Mucosa of stomach (tissue), 1 donor: ENCODE measurements around the gene TUFT1.

Experiments
- H3K27me3 ChIP-seq: one replicate; pipeline ENCODE4 v1.7.0; 2013; ENCODE audit warnings: mild to moderate bottlenecking, low read length; ENCODE audit not compliant: control insufficient read depth, insufficient read depth
- H3K36me3 ChIP-seq: one replicate; pipeline ENCODE4 v1.7.0; 2013; ENCODE audit warnings: low read length; ENCODE audit not compliant: control insufficient read depth, insufficient read depth
- H3K4me1 ChIP-seq: one replicate; pipeline ENCODE4 v1.7.0; 2013; ENCODE audit warnings: mild to moderate bottlenecking, low read length; ENCODE audit not compliant: control insufficient read depth, insufficient read depth
- H3K4me3 ChIP-seq: one replicate; pipeline ENCODE4 v1.7.0; 2013; ENCODE audit warnings: low read length
- H3K9ac ChIP-seq: one replicate; pipeline ENCODE4 v1.7.0; 2013; ENCODE audit warnings: mild to moderate bottlenecking, low read length, moderate library complexity
- H3K9me3 ChIP-seq: one replicate; pipeline ENCODE4 v1.7.0; 2013; ENCODE audit warnings: mild to moderate bottlenecking, low read length, moderate library complexity; ENCODE audit not compliant: control insufficient read depth
- donor health status: Pancreatic carcinoma.

The TUFT1 gene

DNA sequence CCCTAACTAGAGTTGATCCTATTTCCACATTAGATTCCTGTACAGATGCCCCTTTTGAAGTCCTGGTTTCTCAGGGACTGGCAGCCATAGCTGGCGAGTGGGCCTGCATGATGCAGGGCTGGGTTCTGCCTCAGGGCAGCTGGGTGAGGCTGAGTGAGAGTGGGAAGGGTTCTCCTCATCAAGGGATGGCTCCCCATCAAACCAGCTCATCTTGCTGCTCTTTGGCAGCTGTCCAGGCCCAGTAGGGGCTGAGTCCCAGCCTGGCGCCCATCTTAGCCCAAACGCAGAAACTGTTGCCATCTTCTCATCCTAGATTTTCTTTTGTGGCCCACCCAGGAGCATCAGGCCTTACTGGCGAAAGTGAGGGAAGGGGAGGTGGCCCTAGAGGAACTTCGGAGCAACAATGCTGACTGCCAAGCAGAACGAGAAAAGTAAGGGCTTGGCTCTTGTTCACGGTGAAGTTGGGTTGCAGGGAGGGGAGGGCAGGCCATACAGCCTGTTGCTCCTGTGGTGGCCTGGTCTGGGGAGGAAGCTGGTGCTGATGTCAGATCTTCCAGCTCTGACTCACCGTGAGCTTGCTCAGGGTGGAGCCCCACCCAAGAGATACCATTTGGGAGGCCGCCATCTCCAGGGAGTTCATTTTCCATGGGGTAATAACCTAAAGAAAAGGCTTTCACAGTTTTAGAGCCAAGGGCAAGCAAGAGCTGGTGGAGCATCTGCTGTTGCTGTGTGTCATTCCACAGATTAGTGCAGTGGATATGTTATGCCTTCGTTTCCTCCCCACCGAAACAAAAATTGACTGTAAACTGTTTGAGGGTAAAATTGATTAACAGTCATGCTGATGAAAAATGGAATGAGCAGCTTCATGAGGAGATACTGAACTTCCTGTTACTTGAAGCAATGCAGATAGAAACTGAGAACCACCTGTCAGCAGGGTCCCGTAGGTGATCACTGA lies 34.7 kb downstream of the TUFT1 start:
- peaks cover 31% of the 10 kb centered on the region for H3K4me1 ChIP-seq
- H3K4me3 ChIP-seq, result no peak overlapping the region
- no peaks in the 10 kb centered on the region for H3K27me3 ChIP-seq
- no peaks in the 10 kb centered on the region for H3K9me3 ChIP-seq
- peaks cover 11% of the 10 kb centered on the region for H3K36me3 ChIP-seq
- no peak overlapping the region for H3K9ac ChIP-seq

DNA sequence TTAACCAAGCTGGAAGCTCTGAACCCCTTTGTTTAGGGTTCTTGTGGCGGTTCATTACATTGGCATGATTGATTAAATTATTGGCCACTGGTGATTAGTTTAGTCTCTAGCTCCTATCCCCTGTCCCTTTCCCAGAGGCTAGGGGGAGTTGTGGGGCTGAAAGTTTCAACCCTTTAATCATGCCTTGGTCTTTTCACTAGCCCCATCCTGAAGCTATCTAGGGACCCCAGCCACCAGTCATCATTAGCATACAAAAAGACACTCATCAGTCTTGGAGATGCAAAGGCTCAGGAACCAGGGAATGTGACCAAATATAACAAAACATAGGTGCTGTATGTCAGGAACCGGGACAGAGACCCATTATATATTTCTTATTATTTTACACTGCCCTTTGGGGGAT lies 37.1 kb downstream of the TUFT1 start:
- Histone ChIP-seq H3K9ac (no peak overlapping the region), H3K27me3 (no peaks in the 10 kb centered on the region), H3K36me3 (peaks cover 15% of the 10 kb centered on the region), H3K4me3 (no peak overlapping the region), H3K4me1 (peaks cover 31% of the 10 kb centered on the region), H3K9me3 (no peaks in the 10 kb centered on the region)

DNA sequence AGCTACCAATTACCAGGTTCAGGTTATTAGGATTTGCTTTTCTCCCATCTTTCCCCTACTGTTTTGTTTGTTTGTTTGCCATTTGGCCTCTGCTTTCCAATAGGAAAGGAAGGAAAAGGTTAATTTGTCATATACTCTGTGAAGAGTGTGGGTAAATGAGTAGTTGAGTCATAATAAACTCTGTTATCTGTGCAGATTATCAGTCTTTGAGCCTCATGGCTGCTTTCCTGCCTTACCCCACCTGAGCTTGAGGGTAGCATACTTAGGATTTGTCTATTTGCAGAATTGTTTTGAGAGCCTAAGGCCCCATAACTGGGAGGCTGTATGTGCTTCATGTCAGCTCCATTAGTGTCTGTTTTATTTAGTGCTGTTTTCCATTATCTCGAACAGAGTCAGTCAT lies 38.8 kb downstream of the TUFT1 start:
- H3K27me3 ChIP-seq, result no peaks in the 10 kb centered on the region
- no peak overlapping the region for H3K9ac ChIP-seq
- no peak overlapping the region for H3K4me3 ChIP-seq
- peaks cover 10% of the 10 kb centered on the region for H3K36me3 ChIP-seq
- H3K9me3 ChIP-seq, result no peaks in the 10 kb centered on the region
- peaks cover 27% of the 10 kb centered on the region for H3K4me1 ChIP-seq

- no peak overlapping the region for H3K4me3 ChIP-seq
- no peaks in the 10 kb centered on the region for H3K27me3 ChIP-seq
- peaks cover 10% of the 10 kb centered on the region for H3K36me3 ChIP-seq
- H3K9me3 ChIP-seq, result no peaks in the 10 kb centered on the region
- H3K4me1 ChIP-seq, result peaks cover 27% of the 10 kb centered on the region
- no peak overlapping the region for H3K9ac ChIP-seq
Measured at GRCh38 chr1:151579436-151580225, 39.5 kb downstream of the TUFT1 start.

DNA sequence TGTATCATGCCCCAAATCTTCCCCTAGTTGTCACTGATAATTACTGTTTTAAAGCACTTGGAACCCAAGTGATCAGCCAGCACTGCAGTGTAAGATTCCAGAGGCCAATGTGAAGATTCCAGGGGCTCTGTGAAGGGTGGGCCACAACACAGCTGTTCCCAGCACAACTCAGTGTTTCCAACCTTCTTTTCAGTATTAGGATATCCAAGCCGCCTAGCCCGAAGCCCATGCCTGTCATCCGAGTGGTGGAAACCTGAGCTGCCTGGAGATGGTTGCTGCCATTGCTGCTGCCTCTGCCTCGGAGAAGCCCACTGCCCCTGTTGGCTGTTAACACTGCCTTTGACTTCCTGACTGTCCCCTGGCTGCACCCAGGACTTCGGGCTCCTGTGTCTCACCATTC lies 41.3 kb downstream of the TUFT1 start:
- Histone ChIP-seq H3K9ac (no peak overlapping the region), H3K4me3 (no peak overlapping the region), H3K9me3 (no peaks in the 10 kb centered on the region), H3K36me3 (peaks cover 4% of the 10 kb centered on the region), H3K27me3 (no peaks in the 10 kb centered on the region), H3K4me1 (peaks cover 33% of the 10 kb centered on the region)

- Histone ChIP-seq H3K4me3 (no peak overlapping the region), H3K9ac (no peak overlapping the region), H3K36me3 (peaks cover 4% of the 10 kb centered on the region), H3K9me3 (no peaks in the 10 kb centered on the region), H3K4me1 (peaks cover 33% of the 10 kb centered on the region), H3K27me3 (no peaks in the 10 kb centered on the region)
Measured at GRCh38 chr1:151581921-151582320, 41.8 kb downstream of the TUFT1 start.

GRCh38 chr1:151583796-151584195 lies 43.7 kb downstream of the TUFT1 start:
- Histone ChIP-seq H3K9me3 (no peaks in the 10 kb centered on the region), H3K36me3 (peaks cover 4% of the 10 kb centered on the region)

GRCh38 chr1:151584278-151584677 lies 44.2 kb downstream of the TUFT1 start:
- Histone ChIP-seq H3K4me3 (no peak overlapping the region), H3K36me3 (peaks cover 4% of the 10 kb centered on the region), H3K9ac (no peak overlapping the region), H3K9me3 (no peaks in the 10 kb centered on the region), H3K27me3 (no peaks in the 10 kb centered on the region), H3K4me1 (peaks cover 27% of the 10 kb centered on the region)

More at GRCh38 chr1:151583796-151584195, 43.7 kb downstream of the TUFT1 start:
- Histone ChIP-seq H3K27me3 (no peaks in the 10 kb centered on the region), H3K4me3 (no peak overlapping the region), H3K4me1 (peaks cover 29% of the 10 kb centered on the region), H3K9ac (no peak overlapping the region)

DNA sequence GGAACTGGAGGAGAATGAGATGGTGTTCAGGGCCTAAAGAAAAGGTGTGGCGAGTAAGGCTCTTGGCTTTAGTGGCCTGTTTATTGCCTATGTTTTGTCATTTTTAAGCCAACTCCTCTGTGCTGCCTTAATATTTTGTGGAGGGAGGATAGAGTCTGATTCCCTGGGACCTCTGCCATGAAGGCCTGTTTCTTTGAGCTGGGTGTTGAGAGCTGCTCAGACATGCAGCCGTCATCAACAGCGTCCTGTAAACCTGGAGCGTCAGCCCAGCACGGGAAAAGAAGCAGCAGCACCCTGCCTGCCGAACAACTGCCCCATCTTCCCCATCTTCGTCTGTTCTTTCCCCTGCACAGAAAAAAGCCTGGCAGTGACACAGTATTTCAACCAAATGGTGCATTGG lies 44.7 kb downstream of the TUFT1 start:
- Histone ChIP-seq H3K9me3 (no peaks in the 10 kb centered on the region), H3K4me1 (peaks cover 27% of the 10 kb centered on the region), H3K9ac (no peak overlapping the region), H3K27me3 (no peaks in the 10 kb centered on the region), H3K4me3 (no peak overlapping the region), H3K36me3 (peaks cover 4% of the 10 kb centered on the region)

DNA sequence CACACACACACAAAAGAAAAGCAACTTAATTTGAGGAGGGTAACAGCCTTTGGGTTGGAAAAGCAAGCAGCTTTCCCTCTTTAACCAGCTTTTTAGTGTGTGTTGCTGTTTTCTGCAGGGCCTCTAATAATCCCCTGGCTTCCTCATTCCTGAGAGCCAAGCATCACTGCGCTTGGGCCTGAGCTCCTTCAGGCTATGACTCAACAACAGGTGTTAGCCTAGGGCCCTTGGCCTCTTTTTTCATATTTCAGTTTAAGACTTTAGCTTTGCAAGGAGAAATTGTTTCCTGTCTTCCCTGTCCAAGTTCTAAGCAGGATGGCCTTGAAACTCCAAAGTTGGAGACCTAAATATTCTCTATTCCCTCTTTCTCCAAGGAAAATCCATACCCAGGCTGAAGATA lies 45.5 kb downstream of the TUFT1 start:
- Histone ChIP-seq H3K4me1 (peaks cover 27% of the 10 kb centered on the region), H3K27me3 (no peaks in the 10 kb centered on the region), H3K4me3 (no peak overlapping the region), H3K9me3 (no peaks in the 10 kb centered on the region), H3K9ac (no peak overlapping the region), H3K36me3 (peaks cover 4% of the 10 kb centered on the region)

GRCh38 chr1:151590961-151591360 lies 50.9 kb downstream of the TUFT1 start:
- H3K36me3 ChIP-seq, result no peaks in the 10 kb centered on the region
- H3K27me3 ChIP-seq, result no peaks in the 10 kb centered on the region
- H3K9ac ChIP-seq, result no peak overlapping the region
- H3K4me3 ChIP-seq, result no peak overlapping the region
- H3K9me3 ChIP-seq, result no peaks in the 10 kb centered on the region
- H3K4me1 ChIP-seq, result peaks cover 6% of the 10 kb centered on the region

DNA sequence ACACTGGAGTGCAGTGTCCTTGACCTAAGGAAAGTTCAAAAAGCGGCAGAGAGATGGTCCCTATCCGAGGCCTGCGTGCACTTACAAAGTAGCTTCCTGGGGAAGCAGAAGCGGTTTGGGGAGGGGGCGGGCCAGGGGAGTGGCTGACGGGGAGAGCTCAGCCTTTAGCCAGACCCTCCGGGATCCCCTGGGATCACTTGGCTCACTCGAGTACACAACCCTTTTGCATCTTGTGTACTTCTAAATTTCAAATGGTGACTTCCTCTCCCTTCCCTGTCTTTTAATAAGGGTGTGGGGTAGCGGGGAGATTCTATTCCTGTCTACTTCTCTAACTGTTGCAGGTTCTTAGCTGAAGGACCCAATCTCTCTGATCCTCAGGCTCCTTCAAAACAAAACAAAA lies 53.6 kb downstream of the TUFT1 start:
- Histone ChIP-seq H3K36me3 (no peaks in the 10 kb centered on the region), H3K4me3 (no peak overlapping the region), H3K9ac (no peak overlapping the region), H3K4me1 (no peaks in the 10 kb centered on the region), H3K27me3 (no peaks in the 10 kb centered on the region), H3K9me3 (no peaks in the 10 kb centered on the region)
